Right ventricle myocardium superior (tissue), 1 donor: ENCODE measurements around the gene RBPMS2. TPM values are rescaled to one million over a fixed set of nuclear protein-coding genes. Genes with fewer than 3 reads are reported as not detected.
"Not testable (repeated sequence)": the region's sequence is repeated elsewhere in the genome, so short reads cannot be mapped to it uniquely, and the experiment has no call there.

ENCODE experiments used
- ATAC-seq: fragments of 200-7000 bp; cut with Tn5 transposase; one replicate; pipeline ENCODE4 v1.9.1; 2020; ENCODE audit warnings: mild to moderate bottlenecking; ENCODE audit not compliant: poor library complexity
- DNase-seq: peaks from one replicate; pipeline ENCODE4 v3.0.0-alpha.2; 2020
- intact Hi-C: fragments of 100-400 bp; cut with DNase I; formaldehyde crosslinking; loops from one replicate; pipeline ENCODE4 v1.11.2; 2022
- total RNA-seq: library from RNA; stranded (reverse); fragmentation: NEBNext Ultra II Directional; extraction: Animal tissue kit (Norgen Biotek cat#: 25700); gene quantifications from one replicate; pipeline ENCODE4 v1.2.1, GENCODE V29; 2021
- donor health status: DM: no; HTN: yes; CAD: no; lungs with severe emphysema.

RBPMS2 gene
- total RNA-seq, 1 donor from 2014 or later: 215 TPM

GRCh38 chr15:64795299-64795698 lies 19.9 kb upstream of the RBPMS2 start:
- DNase-seq, ATAC-seq, intact Hi-C loops: not testable (repeated sequence)

DNA sequence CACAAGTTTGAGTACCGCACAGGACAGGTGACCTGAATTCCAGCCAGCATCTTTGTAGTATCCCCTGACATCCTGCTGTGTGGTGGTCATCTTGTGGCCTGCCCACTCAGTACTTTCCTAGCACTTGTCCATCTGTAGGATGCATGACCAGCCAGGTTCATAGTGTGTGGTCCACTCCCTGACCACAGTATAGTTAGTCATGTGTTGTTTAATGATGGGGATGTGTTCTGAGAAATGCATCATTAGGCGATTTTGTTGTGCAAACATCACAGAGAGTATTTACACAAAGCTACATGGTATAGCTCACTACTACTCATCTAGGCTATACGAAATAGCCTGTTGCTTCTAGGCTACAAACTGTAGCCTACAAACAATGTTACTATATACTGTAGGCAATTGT lies 16.9 kb upstream of the RBPMS2 start:
- intact Hi-C loops: no loop called here
- ATAC-seq (no peak), DNase-seq (no peak)

- intact Hi-C loops: no loop called here
- DNase-seq (no peak), ATAC-seq (no peak)
Measured at GRCh38 chr15:64791401-64791800, 16.0 kb upstream of the RBPMS2 start.

DNA sequence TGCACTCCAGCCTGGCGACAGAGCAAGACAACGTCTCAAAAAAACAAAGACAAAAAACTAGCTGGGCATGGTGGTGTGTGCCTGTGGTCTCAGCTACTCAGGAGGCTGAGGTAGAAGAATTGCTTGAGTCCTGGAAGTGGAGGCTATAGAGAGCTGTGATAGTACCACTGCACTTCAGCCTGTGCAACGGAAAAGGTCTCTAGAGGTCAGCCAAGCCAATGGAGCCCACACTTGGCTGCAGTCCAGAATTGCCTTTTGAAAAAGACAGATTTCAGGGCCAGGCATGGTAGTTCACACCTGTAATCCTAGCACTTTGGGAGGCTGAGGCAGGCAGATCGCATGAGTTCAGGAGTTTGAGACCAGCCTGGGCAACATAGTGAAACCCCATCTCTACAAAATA lies 8.4 kb upstream of the RBPMS2 start:
- DNase-seq: no peak
- intact Hi-C loops: no loop called here
- peak; percentile 28 for ATAC-seq

DNA sequence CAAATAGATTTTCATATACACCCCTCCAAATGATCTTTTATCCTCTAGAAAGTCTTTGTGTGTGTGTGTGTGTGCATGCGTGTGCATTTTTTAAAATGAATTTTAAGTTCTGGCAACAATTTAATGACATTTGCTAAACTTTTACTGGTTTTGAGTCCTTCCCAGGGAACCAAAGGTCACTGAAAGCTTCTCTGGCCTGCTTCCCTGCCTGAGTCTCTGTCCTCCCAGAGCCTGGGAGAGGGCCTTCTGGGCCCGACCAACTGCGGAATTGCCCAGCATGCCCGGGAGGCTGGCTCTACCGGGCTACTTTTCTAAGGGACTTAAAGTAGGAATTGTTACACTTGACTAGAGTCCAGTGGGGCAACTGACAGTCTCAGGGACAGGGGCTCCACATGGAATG lies 7.4 kb upstream of the RBPMS2 start:
- intact Hi-C loops: no loop called here
- DNase-seq (no peak), ATAC-seq (no peak)

- no peak for ATAC-seq
- DNase-seq: no peak
- intact Hi-C loops: no loop called here
Measured at GRCh38 chr15:64781299-64781698, 5.9 kb upstream of the RBPMS2 start.

GRCh38 chr15:64780600-64781156 lies 5.3 kb upstream of the RBPMS2 start:
- no peak for ATAC-seq
- no peak for DNase-seq
- intact Hi-C loops: no loop called here

DNA sequence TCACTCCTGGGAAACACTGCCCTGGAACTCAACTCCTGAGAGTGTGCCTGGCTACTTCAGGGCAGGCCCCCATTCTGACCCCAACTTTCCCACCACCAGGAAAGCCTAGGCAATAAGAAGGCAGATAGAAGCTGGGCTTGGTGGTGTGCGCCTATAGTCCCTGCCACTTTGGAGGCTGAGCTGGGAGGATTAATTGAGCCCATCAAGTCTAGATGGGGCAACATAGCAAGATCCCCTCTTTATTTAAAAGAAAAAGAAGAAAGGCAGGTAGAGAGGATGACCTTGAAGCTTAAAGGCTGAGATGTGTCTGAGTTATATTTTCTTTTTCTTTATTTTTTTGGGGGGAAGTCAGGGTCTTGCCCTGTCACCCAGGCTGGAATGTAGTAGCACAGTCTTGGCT lies 4.2 kb upstream of the RBPMS2 start:
- no peak for DNase-seq
- intact Hi-C loops: no loop called here
- ATAC-seq: no peak

- intact Hi-C loops: no loop called here
- no peak for ATAC-seq
- DNase-seq: no peak
Measured at GRCh38 chr15:64779024-64779423, 3.6 kb upstream of the RBPMS2 start.

DNA sequence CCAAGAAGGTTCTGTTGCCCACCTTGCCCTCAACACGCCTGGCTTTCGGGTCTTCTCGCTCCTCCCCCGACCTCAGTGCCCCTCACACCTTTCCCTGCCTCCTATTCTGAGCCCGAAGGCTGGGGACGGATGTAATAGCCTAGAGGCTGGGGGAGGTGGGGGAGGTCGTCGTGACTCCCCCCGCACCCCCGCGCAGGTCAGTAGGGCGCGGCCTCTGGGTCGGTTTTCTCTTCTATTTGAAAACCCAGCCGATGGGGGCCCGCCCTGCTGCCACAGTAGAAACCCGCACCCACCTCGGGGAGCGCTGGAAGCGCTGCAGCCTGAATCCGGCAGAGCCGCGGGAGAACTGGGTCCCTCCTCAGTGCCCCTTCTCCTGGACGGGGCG lies 1.0 kb upstream of the RBPMS2 start:
- DNase-seq: no peak
- intact Hi-C loops: no loop called here
- no peak for ATAC-seq

DNA sequence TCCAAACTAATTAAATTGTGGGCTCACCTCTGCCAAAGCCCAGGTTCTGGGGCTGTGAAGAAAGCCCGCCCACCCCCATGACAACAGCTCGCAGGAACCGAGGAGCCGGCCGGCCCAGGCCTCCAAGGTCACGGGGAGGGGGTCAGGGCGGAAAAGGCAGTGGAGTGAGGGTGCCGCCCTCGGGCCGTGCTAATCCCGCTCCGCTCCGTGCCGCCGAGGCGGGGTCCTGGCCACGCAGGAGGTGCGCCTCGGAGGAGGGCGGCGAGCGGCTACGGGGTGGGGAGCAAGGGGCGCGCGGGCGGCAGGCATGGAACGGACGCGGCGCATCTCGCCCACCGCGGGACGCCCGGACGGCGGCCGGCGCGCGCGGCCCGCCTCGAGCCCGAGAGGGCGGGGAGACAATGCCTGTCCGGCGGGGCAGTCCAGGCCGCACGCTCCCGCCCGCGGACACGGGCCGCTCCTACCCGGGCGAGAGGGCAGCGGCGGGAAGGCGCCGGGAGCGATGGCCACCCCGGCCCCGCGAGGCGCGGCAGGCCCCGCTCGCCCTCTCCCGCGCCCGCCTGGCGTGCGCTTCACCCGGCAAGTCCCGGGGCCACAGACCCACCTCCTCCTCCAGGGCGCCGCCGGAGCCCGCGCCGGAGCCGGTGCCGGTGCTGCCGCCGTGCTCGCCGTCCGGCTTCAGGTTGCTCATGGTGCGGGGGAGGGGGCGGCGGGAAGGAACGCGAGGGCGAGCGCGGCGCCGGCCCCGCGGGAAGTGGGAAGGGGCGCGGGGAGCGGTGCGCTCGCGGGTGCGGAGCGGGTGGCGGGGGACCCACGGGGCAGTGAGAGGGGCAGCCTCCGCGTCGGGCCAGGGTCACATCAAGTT lies 528 bp downstream of the RBPMS2 start:
- DNase-seq (peak; percentile 54), ATAC-seq (peak; percentile 45)
- intact Hi-C loops: no loop called here

DNA sequence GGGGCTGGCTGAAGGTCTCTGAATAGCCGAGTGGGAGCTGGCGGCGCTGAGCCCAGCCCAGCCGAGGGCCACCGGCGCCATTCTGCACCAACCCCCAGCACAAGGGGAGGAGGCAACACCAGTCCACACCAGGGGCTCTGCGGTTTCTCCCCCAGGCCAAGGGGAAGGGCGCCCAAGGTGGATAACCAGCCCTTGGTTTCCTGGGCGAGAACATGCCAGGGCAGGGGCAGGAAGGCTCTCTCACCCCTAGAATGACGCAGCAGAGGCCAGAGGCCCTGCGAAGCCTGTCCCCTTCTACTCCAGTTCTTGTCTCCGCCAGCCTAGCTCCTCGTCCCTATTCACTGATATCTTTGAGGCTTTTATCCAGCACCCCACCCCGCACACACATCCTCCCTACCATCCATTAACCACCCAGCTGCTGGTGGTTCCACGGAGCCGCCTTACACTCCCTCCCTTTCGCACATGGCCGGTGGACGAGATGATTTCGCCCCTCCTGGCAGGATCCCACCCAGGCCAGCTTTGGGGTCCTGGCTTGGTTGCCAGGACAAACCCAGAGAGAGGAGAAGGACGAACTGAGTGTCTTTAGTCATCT lies 1.3 kb downstream of the RBPMS2 start:
- ATAC-seq (peak; percentile 40), DNase-seq (no peak)
- intact Hi-C loops: no loop called here

- ATAC-seq (no peak), DNase-seq (no peak)
- intact Hi-C loops: no loop called here
Measured at GRCh38 chr15:64773606-64774005, 1.8 kb downstream of the RBPMS2 start.

GRCh38 chr15:64772964-64773363 lies 2.4 kb downstream of the RBPMS2 start:
- DNase-seq (no peak), ATAC-seq (no peak)
- intact Hi-C loops: no loop called here

- no peak for ATAC-seq
- intact Hi-C loops: no loop called here
Measured at GRCh38 chr15:64772488-64772887, 2.9 kb downstream of the RBPMS2 start.

GRCh38 chr15:64770626-64771025 lies 4.8 kb downstream of the RBPMS2 start:
- DNase-seq (no peak), ATAC-seq (no peak)
- intact Hi-C loops: no loop called here

More at GRCh38 chr15:64772488-64772887, 2.9 kb downstream of the RBPMS2 start:
- DNase-seq: no peak

DNA sequence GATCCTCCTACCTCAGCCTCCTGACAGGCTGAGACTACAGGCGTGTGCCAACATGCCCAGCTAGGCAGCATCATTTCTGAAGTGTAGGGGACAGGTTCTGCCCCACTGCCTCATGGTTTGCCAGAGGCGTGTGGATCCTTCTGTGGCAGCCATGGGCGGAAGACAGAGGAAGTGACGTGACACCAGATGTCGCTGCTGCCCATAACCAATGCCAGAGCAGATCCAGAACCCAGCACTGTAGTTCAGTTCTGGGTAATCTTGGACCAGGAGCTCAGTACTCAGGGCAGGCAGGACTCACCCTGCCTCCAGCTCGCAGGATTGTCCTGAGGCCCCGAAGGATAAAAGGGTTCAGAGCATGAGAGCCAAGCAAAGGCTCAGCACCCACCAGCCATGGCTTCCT lies 8.2 kb downstream of the RBPMS2 start:
- no peak for DNase-seq
- no peak for ATAC-seq
- intact Hi-C loops: no loop called here

DNA sequence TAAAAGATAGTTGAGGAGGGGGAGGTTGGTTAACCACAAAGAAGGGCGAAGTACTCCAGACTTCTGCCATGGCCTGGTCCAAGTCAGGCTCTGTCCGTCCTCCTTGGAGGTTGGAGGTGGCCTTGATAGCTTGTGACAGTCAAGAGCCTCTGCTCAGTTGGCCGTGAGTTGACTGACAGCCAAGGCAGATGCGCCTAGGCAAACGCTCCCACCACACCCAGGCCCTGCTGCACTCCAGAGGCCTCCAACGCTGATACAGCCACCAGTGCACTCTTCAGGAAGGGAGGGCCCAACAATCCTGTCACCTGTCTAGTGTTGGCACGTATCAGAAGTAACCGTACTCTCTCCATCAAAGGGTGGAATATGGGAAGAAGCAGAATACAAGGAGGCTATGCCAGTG lies 9.3 kb downstream of the RBPMS2 start:
- ATAC-seq: no peak
- intact Hi-C loops: no loop called here
- no peak for DNase-seq

DNA sequence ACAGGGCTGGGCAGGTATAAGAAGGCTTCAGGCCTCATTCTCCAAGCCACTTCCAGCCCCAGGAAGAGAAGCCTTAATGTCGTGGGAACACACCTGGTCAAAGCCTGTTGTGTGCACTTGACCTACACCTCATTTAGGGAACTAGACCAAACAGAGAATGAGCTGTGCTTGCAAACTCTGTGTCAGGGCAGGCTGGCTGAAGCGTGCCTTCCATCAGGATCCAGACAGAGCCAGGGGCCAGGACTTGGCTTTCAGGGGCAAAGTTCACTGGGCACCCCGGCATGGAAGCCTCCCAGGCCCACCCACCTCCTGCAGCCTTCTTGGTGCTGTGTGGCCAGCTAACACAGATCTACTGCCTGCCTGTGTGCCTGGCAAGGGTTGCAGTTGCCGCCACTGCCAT lies 11.5 kb downstream of the RBPMS2 start:
- intact Hi-C loops: no loop called here
- ATAC-seq (no peak), DNase-seq (no peak)

GRCh38 chr15:64763462-64763861 lies 11.9 kb downstream of the RBPMS2 start:
- ATAC-seq (no peak), DNase-seq (no peak)

More at GRCh38 chr15:64763462-64763861, 11.9 kb downstream of the RBPMS2 start:
- intact Hi-C loops: no loop called here
